Loucy (cell line): ENCODE data around the gene NEUROD2.

ENCODE experiments used
- EZH2phosphoT487 ChIP-seq: fragments of 200-600 bp; IDR thresholded peaks from 2 replicates; pipeline ENCODE4 v1.6.1; 2018; ENCODE audit warnings: antibody characterized with exemption, mild to moderate bottlenecking, moderate library complexity, borderline replicate concordance
- TF ChIP-seq, protein P1 (sequence below): fragments of 200-600 bp; sonication (generic); conservative IDR thresholded peaks from 2 replicates; pipeline ENCODE4 v1.5.1; 2014; ENCODE audit warnings: mild to moderate bottlenecking, antibody characterized with exemption, low read length

DNA sequence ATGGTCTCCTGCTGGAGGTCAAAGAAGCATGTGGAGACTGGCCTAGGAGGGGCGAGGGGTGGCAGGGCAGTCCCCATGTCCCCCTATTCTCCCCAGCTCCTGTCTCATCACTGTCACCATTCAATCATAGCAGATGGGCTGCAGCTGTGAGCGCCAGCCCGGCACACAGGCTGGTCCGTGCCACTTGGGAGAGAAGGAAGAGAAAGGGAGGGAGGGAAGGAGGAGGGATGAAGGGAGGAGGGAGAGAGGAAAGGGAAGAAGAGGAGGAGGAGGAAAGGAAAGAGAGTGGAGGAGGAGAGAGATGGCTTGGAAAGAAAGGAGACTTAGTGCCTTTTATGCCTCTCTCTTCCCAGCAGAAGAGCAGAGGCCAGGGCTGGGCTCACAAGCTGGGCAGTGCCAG lies 12.4 kb downstream of the NEUROD2 start:
- TF ChIP-seq, protein P1, sequence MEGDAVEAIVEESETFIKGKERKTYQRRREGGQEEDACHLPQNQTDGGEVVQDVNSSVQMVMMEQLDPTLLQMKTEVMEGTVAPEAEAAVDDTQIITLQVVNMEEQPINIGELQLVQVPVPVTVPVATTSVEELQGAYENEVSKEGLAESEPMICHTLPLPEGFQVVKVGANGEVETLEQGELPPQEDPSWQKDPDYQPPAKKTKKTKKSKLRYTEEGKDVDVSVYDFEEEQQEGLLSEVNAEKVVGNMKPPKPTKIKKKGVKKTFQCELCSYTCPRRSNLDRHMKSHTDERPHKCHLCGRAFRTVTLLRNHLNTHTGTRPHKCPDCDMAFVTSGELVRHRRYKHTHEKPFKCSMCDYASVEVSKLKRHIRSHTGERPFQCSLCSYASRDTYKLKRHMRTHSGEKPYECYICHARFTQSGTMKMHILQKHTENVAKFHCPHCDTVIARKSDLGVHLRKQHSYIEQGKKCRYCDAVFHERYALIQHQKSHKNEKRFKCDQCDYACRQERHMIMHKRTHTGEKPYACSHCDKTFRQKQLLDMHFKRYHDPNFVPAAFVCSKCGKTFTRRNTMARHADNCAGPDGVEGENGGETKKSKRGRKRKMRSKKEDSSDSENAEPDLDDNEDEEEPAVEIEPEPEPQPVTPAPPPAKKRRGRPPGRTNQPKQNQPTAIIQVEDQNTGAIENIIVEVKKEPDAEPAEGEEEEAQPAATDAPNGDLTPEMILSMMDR = no peak
- TF ChIP-seq EZH2phosphoT487 = no peak
